ENCODE measurements around the gene RAET1G. TPM values are rescaled to one million over a fixed set of nuclear protein-coding genes. Genes with fewer than 3 reads are reported as not detected.

The RAET1G gene
- total and polyA plus RNA-seq, 2 of the 13 experiments (the other 11 are each of a cell fraction or from before 2014, with no cell fraction given) = not detected

DNA sequence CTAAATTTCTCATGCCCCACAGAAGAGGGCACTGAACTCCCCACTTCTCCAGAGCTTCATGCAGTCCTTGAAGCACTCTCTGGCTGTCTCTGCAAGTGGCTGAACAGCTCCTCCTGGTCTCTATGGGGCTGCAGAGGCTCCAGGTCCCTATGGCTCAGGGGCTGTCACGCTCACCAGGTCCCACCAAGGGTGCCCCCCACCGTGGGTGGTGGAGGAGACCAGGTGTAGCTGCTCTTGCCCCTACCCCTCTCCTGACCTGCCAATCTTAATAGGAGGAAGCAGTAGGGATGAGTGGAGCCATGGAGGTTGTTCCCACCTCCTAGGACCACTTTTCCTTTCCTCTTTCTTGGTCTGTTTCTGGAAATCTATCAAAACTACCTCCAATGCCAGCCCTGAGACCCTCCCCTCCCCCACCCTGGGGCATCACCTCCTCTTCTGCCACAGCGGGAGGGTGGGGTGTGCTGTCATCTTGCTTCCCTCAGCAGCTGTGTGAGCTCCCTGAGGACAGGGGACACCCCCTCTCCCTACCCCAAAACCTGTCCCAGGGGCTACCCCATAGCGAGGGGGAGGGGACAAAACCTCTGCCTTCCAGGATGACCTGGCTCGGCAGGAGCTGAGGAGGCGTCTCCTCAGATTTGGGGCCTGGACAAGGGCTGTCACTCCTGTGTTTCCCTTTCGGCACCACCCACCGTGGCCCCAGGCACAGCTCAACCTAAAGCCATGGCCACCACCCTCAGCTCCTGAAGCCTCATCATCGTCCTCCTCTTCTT lies 13.0 kb downstream of the RAET1G start:
- H3K27ac ChIP-seq (ENCODE audit: extremely low read length, insufficient read depth, low read length) = no peak overlapping the region
- H3K79me2 ChIP-seq (ENCODE audit: insufficient read depth, low read length) = no peaks in the 10 kb centered on the region
- peaks cover 7 to 33% of the 10 kb centered on the region in 2 experiments; a peak in 3 of 5 replicates for H3K27me3 ChIP-seq (ENCODE audit: control insufficient read depth in 1 of 2, insufficient read depth in 2 of 2, low read length in 2 of 2)
- POLR2A ChIA-PET = no interaction called here
- no peaks in the 10 kb centered on the region for H4K20me1 ChIP-seq (ENCODE audit: insufficient read depth, low read length)
- intact Hi-C loops (cut with micrococcal nuclease; ENCODE audit: unreplicated experiment) = no loop called here
- no peak overlapping the region for H2AFZ ChIP-seq (ENCODE audit: low read length)
- H3K4me1 ChIP-seq (ENCODE audit: insufficient read depth, low read length) = peaks cover 1% of the 10 kb centered on the region; the same call in 1 of the 2 replicates
- H3K4me2 ChIP-seq (ENCODE audit: low read depth, low read length) = no peak overlapping the region
- peaks cover 12% of the 10 kb centered on the region for H3K9me3 ChIP-seq (ENCODE audit: low read length)
- WGBS (ENCODE audit: low lambda C conversion rate) = 16% methylated on average over 9 of the region's 9 CpGs
- no peak overlapping the region for H3K9ac ChIP-seq (ENCODE audit: insufficient read depth, low read depth, low read length)
- CTCF ChIA-PET (ENCODE audit: low intra/inter-chr PET ratio, low total read pairs) = no interaction called here
- no peaks in the 10 kb centered on the region for H3K36me3 ChIP-seq (replicated peaks in 1 of 2; ENCODE audit: control insufficient read depth in 1 of 2, insufficient read depth in 2 of 2, low read length in 2 of 2)
- no peak for DNase-seq (ENCODE audit: low spot score)
- no peak for FAIRE-seq
- TF ChIP-seq CEBPG (CRISPR knock-in tag; IDR thresholded peaks at IDR 0.05) (no peak), DPF2 (CRISPR knock-in tag; IDR thresholded peaks at IDR 0.05; ENCODE audit: borderline replicate concordance, low read depth) (no peak), PHF20 (CRISPR knock-in tag; IDR thresholded peaks at IDR 0.05) (no peak), KDM5A (IDR thresholded peaks at IDR 0.05; ENCODE audit: borderline replicate concordance, low read length) (no peak), EED (CRISPR knock-in tag; IDR thresholded peaks at IDR 0.05) (no peak), HNRNPUL1 (IDR thresholded peaks at IDR 0.05; ENCODE audit: low read depth, low read length) (no peak), EHMT2 (IDR thresholded peaks at IDR 0.05; ENCODE audit: borderline replicate concordance, low read depth, low read length) (no peak), ZNF343 (CRISPR knock-in tag; IDR thresholded peaks at IDR 0.05) (no peak), CBFB (CRISPR knock-in tag; IDR thresholded peaks at IDR 0.05) (no peak), SOX13 (IDR thresholded peaks at IDR 0.05) (no peak), SOX13 (CRISPR knock-in tag; conservative IDR thresholded peaks at IDR 0.05 in 1 of 2, IDR thresholded peaks at IDR 0.05 in 1 of 2) (no peak)
- TF ChIP-seq, protein P1, sequence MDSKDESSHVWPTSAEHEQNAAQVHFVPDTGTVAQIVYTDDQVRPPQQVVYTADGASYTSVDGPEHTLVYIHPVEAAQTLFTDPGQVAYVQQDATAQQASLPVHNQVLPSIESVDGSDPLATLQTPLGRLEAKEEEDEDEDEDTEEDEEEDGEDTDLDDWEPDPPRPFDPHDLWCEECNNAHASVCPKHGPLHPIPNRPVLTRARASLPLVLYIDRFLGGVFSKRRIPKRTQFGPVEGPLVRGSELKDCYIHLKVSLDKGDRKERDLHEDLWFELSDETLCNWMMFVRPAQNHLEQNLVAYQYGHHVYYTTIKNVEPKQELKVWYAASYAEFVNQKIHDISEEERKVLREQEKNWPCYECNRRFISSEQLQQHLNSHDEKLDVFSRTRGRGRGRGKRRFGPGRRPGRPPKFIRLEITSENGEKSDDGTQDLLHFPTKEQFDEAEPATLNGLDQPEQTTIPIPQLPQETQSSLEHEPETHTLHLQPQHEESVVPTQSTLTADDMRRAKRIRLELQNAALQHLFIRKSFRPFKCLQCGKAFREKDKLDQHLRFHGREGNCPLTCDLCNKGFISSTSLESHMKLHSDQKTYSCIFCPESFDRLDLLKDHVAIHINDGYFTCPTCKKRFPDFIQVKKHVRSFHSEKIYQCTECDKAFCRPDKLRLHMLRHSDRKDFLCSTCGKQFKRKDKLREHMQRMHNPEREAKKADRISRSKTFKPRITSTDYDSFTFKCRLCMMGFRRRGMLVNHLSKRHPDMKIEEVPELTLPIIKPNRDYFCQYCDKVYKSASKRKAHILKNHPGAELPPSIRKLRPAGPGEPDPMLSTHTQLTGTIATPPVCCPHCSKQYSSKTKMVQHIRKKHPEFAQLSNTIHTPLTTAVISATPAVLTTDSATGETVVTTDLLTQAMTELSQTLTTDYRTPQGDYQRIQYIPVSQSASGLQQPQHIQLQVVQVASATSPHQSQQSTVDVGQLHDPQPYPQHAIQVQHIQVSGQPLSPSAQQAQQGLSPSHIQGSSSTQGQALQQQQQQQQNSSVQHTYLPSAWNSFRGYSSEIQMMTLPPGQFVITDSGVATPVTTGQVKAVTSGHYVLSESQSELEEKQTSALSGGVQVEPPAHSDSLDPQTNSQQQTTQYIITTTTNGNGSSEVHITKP (CRISPR knock-in tag; IDR thresholded peaks at IDR 0.05; ENCODE audit: low read depth) = no peak
- TF ChIP-seq, protein P2, sequence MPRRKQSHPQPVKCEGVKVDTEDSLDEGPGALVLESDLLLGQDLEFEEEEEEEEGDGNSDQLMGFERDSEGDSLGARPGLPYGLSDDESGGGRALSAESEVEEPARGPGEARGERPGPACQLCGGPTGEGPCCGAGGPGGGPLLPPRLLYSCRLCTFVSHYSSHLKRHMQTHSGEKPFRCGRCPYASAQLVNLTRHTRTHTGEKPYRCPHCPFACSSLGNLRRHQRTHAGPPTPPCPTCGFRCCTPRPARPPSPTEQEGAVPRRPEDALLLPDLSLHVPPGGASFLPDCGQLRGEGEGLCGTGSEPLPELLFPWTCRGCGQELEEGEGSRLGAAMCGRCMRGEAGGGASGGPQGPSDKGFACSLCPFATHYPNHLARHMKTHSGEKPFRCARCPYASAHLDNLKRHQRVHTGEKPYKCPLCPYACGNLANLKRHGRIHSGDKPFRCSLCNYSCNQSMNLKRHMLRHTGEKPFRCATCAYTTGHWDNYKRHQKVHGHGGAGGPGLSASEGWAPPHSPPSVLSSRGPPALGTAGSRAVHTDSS (CRISPR knock-in tag; conservative IDR thresholded peaks at IDR 0.05) = no peak
- TF ChIP-seq, protein P3, sequence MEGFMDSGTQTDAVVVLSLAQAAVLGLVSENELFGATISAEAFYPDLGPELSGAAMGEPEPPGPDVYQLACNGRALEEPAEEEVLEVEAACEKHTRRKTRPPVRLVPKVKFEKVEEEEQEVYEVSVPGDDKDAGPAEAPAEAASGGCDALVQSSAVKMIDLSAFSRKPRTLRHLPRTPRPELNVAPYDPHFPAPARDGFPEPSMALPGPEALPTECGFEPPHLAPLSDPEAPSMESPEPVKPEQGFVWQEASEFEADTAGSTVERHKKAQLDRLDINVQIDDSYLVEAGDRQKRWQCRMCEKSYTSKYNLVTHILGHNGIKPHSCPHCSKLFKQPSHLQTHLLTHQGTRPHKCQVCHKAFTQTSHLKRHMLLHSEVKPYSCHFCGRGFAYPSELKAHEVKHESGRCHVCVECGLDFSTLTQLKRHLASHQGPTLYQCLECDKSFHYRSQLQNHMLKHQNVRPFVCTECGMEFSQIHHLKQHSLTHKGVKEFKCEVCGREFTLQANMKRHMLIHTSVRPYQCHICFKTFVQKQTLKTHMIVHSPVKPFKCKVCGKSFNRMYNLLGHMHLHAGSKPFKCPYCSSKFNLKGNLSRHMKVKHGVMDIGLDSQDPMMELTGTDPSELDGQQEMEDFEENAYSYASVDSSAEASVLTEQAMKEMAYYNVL (CRISPR knock-in tag; IDR thresholded peaks at IDR 0.05; ENCODE audit: borderline replicate concordance) = no peak
- no peak overlapping the region for H3K4me3 ChIP-seq (replicated peaks in 1 of 3; ENCODE audit: insufficient read depth in 1 of 3, low read depth in 2 of 3, low read length in 3 of 3)
- BruUV-seq (replicated peaks) = no TSS peak
- no peak for ATAC-seq
- in situ Hi-C loops (cut with HindIII; ENCODE audit: extremely low pct_ligation_motif_present, low pct_unique_long_range_greater_than_20kb) = no loop called here
